Measurements from ENCODE around the gene RPL38.

Gene RPL38

GRCh38 chr17:74250324-74250995 lies 47.0 kb downstream of the RPL38 start:
- DNase-seq (ENCODE audit: low spot score) = no peak

- no peak for DNase-seq (ENCODE audit: low spot score)
Measured at GRCh38 chr17:74251051-74251450, 47.6 kb downstream of the RPL38 start.

- no peak for DNase-seq (ENCODE audit: low spot score)
Measured at GRCh38 chr17:74251569-74251968, 48.1 kb downstream of the RPL38 start.

- DNase-seq (ENCODE audit: low spot score) = no peak
Measured at GRCh38 chr17:74252211-74252610, 48.7 kb downstream of the RPL38 start.

GRCh38 chr17:74253036-74253435 lies 49.6 kb downstream of the RPL38 start:
- no peak for DNase-seq (ENCODE audit: low spot score)

- DNase-seq (ENCODE audit: low spot score) = no peak
Measured at GRCh38 chr17:74257311-74257710, 53.8 kb downstream of the RPL38 start.

GRCh38 chr17:74259667-74260524 lies 56.4 kb downstream of the RPL38 start:
- DNase-seq (ENCODE audit: low spot score) = no peak

Data from HuH-7 (cell line).